A172 (cell line): ENCODE results near the gene ZNF613. TPM values are rescaled to one million over a fixed set of nuclear protein-coding genes. Genes with fewer than 3 reads are reported as not detected.
"Not testable (repeated sequence)": the region's sequence is repeated elsewhere in the genome, so short reads cannot be mapped to it uniquely, and the experiment has no call there.

Experiments
- DNase-seq: peaks from one replicate; pipeline ENCODE4 v3.0.0-alpha.2; 2015; ENCODE audit warnings: low spot score
- total RNA-seq: library from RNA; depleted of rRNA; stranded (reverse); fragments of >200 nt; shearing (Covaris generic); gene quantifications from 2 replicates; pipeline ENCODE4 v1.2.3, GENCODE V29; 2014

The ZNF613 gene
- total RNA-seq, 1 experiment from 2014 or later: 4.8 TPM

GRCh38 chr19:51938936-51939335 lies 11.7 kb downstream of the ZNF613 start:
- no peak for DNase-seq

- no peak for DNase-seq
These were observed 17.7 kb downstream of the ZNF613 start for GRCh38 chr19:51944798-51945552.

- DNase-seq: no peak
These were observed 19.3 kb downstream of the ZNF613 start for GRCh38 chr19:51946602-51947001.

- no peak for DNase-seq
These were observed 21.7 kb downstream of the ZNF613 start for GRCh38 chr19:51948975-51949374.

- DNase-seq: not testable (repeated sequence)
These were observed 30.6 kb downstream of the ZNF613 start for GRCh38 chr19:51957846-51958245.

GRCh38 chr19:51959791-51960190 lies 32.5 kb downstream of the ZNF613 start:
- DNase-seq: no peak

- DNase-seq: not testable (repeated sequence)
These were observed 33.5 kb downstream of the ZNF613 start for GRCh38 chr19:51960621-51961233.

- no peak for DNase-seq
These were observed 38.3 kb downstream of the ZNF613 start for GRCh38 chr19:51965583-51965982.

GRCh38 chr19:51970718-51971117 lies 43.4 kb downstream of the ZNF613 start:
- DNase-seq: no peak

- DNase-seq: peak; percentile 11
These were observed 44.4 kb downstream of the ZNF613 start for GRCh38 chr19:51971624-51972023.

GRCh38 chr19:51975787-51976186 lies 48.5 kb downstream of the ZNF613 start:
- DNase-seq: not testable (repeated sequence)

- no peak for DNase-seq
These were observed 49.6 kb downstream of the ZNF613 start for GRCh38 chr19:51976852-51977251.

- no peak for DNase-seq
These were observed 50.1 kb downstream of the ZNF613 start for GRCh38 chr19:51977346-51977745.

- DNase-seq: no peak
These were observed 51.6 kb downstream of the ZNF613 start for GRCh38 chr19:51978882-51979281.

GRCh38 chr19:51980116-51980736 lies 53.0 kb downstream of the ZNF613 start:
- DNase-seq: no peak

GRCh38 chr19:51980926-51981325 lies 53.7 kb downstream of the ZNF613 start:
- not testable (repeated sequence) for DNase-seq

GRCh38 chr19:51983361-51983760 lies 56.1 kb downstream of the ZNF613 start:
- no peak for DNase-seq

GRCh38 chr19:51986309-51987291 lies 59.3 kb downstream of the ZNF613 start, which contains the start of gene ZNF350:
Gene ZNF350, minus strand, starts transcription at chr19:51986840. Its CDS starts 12,480 bp downstream, at chr19:51974360.
- DNase-seq: peak; percentile 93

GRCh38 chr19:51993422-51993821 lies 66.2 kb downstream of the ZNF613 start:
- DNase-seq: no peak

GRCh38 chr19:51994048-51994644 lies 66.9 kb downstream of the ZNF613 start:
- DNase-seq: no peak
